HL-60/S4 treated with retinoic acid at 250 ng/mL for 4 days and 3 days (cell line): ENCODE measurements around the gene SAXO1.

Experiments
- in situ Hi-C: fragments of 300-500 bp; cut with MboI; formaldehyde crosslinking; loops from 2 replicates; pipeline ENCODE4 v1.7.0; 2022; ENCODE audit warnings: low sequenced_read_pairs

The SAXO1 gene

DNA sequence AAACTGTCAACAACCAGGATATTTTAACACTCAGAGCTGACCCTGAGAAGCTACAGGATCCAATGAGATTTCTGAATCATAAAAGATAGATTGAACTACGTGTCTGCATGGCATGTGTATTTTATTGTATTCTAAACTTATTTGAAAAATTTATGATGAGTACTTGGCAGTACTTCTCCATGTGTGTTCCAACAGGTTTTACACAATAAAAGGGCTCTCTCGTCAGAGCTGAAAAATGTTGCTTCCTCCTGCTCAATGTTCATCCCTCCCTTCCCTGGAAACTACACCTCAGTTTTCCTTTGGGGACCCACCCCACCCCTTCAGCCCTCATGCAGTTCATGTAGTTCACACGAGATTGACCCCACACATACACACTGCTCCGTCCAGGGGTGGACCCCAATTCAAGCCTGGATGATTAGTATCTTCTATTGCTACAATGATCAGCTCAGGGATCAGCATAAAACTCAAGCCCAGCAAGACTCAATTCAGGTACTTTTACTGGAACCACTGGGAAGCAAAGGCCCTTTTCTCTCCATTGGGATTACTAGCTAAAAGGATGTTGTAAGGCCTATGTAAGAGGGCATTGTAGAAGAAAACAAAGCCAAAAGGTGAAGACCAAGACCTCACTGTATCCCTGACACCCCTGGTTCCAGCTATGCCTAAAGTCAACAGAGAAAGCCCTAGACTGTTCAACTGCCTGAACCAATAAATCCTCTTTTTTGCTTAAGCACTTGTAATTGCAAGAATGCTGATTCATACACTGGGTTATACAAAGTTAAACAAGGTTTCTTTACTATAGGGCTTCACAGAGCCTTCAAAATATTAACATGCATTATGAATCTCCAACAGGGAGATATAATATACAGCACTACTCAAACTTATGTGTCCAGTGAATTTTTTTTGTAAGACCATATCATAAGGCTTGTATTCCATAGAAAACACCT, 112.6 kb downstream of the SAXO1 start:
- in situ Hi-C loops = no loop called here

DNA sequence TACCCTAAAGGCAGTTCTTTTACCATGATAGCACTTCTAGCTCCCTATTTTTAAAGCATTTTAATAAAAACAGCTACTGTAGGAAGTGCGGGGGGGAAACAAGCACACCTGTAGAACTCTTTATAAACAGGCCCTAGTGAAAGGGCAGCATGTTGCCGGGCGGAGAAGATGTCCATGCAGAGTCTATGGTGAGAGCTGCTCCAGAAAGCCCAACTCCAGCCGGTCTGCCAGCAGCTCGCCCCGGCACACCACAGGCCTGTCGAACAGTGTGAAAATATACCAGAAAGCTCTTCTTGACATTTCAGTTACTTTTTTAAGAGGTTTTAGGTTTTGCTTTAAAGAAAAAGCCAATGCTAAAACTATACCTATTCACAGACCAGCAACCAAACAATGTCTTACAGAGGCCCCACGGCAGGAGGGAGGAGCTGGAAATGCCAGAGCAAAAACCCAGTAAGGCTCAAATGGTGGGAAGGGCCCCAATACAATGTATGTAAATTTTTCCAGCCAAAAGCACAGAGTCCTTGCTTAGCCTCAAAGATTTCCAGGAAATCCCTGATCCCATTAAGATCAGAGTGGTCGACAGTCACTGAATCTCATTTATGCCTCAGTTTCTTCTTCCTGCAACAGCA, 121.2 kb downstream of the SAXO1 start:
- in situ Hi-C loops = no loop called here

DNA sequence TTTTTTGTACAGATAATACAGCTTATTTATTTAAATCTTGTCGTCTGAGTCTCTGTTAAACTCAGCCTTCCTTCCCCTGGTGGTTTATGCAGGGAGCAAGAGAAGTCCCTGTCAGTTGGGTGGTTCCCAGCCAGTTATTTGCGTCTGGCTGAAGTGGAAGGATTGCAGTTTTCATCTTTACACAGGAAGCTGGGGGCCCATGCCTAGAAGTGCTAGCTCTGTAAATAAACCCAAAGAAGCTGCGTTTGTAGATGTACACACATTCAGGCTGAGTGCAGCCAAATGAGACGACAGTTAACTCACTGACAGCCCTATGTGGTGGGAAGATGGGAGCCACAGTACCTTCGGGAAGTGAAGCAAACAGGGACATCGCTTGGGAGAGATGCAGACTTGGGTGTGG, 122.1 kb downstream of the SAXO1 start:
- in situ Hi-C loops = no loop called here

DNA sequence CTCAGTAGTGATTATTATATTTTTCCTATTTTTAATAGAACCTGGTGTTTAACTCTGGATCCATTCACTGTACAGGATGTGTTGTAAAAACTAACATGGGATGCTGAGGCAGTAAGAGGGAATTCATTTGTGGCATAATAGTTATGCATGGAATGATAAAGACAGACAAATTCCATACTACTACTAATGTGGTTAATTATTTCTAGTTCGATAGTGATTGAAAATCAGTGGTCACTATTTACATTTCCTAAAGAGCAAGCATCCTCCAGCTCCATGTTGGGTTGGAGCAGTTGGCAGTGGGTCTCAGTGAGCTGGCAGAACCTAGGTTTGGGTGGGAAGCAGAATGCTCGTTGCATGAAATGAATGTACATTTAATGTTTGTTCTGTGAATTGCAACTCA, 122.6 kb downstream of the SAXO1 start:
- in situ Hi-C loops = no loop called here

DNA sequence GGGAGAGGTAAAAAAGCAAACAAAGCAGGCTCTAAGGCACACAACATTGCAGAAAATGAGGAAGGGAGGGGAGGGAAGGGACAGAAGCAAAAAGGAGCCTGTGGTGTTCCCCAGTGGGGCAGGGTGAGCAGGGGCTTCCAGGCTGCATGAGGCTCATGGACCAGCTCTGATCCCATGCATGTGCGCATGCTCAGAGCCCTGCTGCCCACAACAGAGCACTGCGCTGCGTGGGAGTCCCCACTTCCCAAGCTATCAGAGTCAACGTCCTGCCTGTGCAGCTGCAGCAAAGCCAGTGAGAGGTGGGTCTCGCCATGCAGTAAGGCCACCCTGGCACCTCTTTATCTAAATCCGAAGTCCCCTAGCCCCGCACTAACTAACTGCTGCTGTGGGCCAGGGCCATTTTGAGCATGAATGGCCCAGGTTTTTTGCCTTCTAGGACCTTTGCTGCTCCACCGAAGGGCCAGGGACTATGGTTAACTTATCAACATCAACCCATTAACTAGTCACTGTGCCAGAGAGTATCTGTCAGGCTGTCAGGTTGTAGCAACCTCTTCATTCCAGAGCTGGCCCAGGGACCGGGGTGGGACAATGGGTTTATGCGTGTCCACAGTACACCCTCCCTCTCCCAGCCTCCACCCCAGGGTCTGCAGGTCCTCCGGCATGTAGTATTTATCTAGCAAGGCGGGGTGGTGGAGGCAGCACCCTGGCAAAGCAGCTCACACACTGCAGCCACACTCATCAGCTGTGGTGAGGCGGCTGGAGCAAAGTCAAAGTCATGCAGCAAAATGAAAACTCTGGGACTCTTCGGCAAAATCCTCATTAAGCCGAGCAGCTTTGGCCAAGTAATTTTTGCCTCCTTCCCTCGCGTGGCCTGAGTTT, 123.6 kb downstream of the SAXO1 start:
- in situ Hi-C loops = no loop called here

DNA sequence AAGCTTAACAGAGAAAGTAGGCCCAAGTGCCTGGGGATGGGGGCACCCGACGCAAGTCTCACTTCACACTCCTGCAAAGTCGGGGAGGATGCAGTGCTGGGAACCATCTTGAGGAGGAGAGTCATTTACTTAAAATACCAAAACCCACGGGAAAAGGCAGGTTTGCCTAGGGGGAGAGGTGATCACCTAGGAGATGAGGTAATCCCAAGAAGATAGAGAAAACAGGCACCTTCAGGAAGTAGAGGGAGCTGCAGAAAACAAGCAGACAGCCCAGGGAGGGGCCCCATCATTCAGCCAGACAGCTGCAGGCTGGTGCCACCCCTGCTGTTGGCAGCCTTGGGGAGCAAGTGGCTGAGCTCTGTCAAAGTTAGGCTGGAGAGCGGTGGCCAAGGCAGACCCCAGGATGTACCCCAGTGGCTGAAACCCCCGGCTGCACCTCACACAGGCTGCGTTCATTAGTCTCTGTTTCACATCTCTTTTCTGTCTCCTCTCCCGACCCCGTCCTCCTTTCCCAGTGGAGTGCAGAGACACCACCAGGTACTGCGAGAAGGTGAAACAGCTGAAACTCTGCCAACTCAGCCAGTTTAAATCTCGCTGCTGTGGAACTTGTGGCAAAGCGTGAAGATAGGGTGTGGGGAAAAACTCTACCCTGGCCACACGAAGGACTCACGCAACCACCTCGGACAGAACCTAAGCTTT, 124.9 kb downstream of the SAXO1 start:
- in situ Hi-C loops = no loop called here

DNA sequence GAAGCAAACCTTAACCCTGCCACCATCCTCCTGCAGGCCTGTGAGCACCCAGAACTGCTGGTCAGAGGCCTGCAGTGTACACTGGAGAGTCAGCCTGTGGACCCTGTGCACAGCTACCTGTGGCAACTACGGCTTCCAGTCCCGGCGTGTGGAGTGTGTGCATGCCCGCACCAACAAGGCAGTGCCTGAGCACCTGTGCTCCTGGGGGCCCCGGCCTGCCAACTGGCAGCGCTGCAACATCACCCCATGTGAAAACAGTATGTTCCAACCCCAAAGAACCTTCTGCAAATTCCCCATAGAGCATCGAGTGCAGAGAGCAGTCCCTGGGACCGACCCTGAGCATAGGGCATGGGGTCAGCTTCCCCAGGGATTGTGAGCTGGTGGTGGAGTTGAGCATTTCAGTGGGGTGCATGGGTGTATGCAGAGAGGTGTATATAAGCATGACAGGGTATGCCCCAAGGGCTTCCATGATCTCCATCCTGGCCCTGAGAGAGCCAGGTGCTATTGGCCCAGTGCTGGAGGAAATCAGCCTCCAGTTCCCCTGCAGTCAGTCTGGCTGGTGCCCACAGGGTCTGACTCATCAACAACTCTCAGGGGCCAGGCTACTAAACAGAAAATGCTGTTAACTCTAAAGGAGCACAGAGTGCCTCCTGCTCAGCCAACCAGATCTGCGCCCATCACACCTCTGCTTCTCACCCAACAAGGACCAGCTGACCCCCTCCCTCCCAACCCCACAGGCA, 126.2 kb downstream of the SAXO1 start:
- in situ Hi-C loops = no loop called here

DNA sequence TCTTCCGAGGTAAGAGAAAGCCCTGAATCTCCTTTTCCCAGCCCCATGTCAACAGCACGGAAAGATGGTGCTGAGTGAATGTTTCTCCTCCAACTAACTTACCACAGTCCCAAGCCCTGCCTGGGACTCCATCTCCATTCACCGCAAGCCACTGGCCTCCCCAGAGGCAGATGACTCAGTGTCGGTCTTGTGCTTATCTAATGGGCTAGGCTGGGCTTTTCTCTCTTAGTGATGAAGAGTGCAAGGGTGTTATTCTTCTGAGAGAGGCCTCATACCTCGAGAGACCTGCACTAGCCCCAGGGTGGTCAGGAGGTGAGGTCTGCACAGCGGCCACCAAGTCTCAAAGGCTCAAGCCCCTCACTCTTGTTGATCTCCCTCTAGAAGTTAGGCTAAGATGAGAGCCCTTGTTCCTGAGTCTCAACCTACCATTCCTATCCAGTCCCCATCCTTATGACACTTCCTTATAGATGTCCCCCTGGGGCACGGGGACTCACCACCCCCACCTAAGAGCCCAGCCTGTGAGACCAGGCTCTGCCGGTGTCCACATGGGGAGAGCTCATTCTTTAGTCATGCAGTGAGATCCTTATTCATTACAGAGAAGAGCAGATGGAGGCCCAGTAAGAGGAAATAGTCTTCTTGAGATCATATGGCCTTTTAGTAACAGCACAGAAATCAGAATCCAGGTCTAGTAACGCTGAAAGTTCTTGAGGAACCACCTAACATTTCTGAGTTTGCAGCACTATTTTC, 127.0 kb downstream of the SAXO1 start:
- in situ Hi-C loops = no loop called here

DNA sequence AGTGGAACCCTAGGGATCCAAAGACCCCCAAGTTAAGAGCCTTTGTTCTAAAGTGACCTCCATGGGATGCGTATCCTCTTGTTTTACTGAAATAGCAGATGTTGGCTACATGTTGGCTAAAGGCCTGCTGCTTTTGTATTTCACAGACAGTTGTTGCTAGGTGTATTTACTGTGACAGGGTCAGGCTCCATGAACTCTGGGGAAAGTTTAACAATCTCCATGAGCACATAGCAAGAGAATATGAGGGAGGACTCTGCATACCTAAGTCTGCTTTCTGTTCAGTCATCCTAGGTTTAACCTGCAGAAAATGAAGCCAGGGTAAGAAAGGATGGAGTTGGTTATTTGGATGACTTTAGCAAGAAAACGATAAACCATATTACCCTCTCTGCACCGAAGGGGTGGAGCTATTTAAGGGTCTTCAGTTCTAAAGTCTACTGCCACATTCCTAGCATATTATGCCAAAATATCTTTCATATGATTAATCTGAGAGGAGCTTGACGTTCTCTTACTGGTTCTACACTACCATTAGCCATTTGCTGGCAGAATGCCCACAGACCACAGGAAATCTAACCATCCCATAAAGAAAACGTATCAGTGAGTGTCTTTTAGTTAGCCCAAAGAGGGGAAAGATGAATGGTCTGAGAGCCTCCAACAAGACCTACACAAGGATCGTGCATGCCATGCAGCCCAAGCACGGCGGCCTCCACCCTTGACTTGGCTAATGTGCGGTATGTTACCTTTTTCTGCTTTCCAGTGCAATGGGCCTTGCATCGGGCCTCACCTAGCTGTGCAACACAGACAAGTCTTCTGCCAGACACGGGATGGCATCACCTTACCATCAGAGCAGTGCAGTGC, 127.8 kb downstream of the SAXO1 start:
- in situ Hi-C loops = no loop called here

DNA sequence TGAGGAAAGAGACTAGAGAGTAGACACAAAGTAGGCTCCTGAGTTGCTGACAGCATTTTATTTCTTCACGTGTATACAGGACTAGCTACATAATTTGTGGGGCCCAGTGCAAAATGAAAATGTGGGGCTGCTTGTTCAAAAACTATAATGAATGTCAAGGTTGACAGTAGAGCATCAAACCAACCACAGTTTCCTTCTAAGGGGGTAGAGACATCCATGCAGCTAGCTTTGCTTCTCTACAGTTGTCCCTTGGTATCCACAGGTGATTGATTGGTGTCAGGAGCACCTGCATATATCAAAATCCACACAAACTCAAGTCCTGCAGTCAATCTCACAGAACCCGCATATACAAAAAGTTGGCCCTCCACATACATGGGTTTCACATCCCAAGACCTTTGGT, 129.6 kb downstream of the SAXO1 start:
- in situ Hi-C loops = no loop called here

DNA sequence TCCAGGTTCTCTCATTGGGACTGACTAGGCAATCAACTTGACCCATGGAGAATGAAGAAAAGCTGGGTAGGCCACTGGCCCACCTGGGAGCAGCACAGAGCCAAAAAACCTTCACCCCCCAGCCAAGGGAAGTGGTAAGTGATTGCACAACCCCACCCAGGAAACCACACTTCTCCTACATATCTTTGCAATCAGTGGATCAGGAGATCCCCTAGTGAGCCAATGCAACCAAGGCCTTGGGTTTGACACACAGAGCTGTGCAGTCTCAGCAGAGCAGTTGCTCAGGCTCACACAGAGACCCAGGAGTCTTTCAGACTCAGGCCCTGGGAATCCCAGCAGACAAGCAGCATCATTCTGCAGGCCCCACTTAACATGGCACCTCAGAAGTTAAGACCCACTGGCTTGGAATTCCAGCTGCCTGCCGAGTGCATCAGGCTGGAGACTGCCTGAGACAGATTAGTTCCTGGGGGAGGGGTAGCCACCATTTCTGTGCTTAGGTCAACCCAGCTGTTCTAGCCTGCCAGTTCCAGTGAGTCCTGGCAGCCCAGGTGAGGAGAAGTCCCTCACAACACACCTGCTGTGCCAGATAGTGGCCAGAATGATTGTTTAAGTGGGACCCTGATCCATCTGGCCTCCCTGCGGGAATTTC, 136.4 kb downstream of the SAXO1 start:
- in situ Hi-C loops = no loop called here

DNA sequence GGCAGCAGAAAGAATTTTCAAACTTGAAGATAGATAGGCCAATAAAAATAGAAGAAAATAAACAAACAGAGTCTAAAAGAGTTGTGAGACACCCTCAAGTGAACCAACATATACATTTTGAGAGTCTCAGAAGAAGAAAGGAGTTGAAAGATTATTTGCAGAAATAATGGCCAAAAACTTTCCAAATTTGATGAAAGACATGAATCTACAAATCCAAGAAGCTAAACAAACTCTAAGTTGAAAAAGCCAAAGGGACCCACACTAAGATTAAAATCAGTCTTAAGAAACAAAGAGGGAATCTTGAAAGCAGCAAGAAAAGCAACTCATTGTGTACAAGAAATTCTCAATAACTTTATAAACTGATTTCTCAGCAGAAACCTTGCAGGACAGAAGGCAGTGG, 137.0 kb downstream of the SAXO1 start:
- in situ Hi-C loops = no loop called here

DNA sequence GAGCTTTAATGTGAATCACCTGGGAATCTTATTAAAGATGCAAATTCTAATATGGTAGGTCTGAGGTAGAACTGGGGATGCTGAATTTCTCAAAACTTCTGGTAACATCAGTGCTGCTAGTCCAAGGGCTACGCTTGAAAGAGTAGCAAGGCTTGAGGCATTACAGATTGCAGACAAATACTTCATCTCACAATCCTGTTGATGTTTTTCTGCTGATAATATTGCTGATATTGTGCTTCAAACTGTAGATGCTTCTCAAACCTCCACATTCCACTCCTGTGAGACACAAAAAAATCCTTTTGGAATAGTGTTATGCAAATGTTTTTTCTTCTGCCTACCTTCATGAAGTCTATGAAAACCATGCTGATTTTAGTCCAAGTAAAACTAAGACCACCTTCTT, 139.5 kb downstream of the SAXO1 start:
- in situ Hi-C loops = no loop called here

DNA sequence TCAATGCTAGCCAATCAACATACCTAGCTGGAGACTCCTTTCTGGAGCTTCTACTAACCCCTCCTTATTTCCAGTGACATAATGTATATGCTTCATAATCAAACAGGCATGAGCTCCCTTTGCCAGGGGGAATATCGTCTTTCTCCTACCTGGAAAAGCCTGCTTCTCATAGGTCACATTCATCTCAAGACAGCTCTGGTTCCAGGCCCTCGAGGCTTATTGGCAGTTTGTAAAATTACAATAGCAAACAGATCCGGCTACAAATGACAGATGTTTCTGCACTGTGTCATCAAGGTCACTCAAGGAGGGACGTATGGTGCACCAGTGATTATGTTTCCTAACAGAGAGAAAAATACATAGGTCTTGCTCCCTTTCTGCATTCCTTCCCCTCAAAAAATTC, 140.0 kb downstream of the SAXO1 start:
- in situ Hi-C loops = no loop called here

DNA sequence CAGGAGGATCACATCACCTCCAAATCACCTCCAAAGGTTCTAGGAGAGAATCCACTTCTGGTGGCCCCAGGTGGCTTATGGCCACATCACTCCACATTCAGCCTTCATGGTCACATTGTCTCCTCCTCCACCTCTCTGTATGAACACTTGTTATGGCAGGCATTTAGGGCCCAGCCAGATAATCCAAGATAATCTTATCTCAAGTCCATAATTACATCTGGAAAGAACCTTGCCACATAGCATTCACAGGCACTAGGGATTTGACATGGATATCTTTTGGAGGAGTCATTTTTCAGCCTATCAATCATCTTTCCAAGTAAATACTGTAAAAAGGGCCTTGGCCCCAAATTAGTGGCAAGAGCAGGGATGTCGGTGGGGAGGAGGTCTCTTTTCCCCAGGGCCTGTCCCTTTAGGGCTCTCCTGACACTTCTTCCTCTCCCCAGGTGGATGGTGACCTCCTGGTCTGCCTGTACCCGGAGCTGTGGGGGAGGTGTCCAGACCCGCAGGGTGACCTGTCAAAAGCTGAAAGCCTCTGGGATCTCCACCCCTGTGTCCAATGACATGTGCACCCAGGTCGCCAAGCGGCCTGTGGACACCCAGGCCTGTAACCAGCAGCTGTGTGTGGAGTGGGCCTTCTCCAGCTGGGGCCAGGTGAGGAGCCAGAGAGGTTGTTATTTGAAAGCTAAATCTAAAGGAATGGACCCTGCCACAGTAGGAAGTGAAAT, 140.9 kb downstream of the SAXO1 start:
- in situ Hi-C loops = no loop called here

DNA sequence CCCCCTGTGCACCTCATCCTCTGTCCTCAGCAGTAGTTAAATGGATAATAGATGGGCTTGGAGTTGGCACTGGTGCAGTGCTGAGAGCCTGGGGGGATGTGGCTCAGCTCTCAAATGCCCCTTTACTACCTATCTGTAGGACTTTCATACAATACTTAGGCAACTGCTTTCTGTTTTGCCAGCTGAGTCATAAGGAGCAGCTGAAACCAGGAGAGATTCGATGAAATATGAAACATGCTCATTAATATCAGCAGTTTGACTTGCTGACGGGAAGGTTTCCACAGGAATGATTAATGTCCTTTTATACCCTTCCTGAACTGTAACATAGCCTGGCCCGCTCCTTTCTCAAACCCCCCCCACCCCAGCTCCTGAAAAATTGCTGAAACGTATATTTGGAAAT, 142.6 kb downstream of the SAXO1 start:
- in situ Hi-C loops = no loop called here

DNA sequence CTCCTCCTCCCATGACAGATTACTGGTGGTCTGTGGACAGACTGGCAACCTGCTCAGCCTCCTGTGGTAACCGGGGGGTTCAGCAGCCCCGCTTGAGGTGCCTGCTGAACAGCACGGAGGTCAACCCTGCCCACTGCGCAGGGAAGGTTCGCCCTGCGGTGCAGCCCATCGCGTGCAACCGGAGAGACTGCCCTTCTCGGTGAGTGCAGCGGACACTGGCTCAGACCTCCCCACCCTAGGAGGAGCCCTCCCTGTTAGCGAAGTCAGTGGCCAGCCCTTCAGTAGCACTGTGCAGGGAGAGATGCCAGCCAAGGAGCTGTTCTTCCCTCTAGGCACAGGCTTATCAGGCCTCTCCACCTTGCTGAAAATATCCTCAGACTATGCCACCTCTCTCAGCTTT, 143.5 kb downstream of the SAXO1 start:
- in situ Hi-C loops = no loop called here
